Ovary (tissue), 3 donors: Measurements from ENCODE around the gene STX3.

Experiments used
- CTCF ChIP-seq, 3 donors: fragments of 450-650 bp in 2 of 3; fragments of 200-600 bp in 1 of 3; IDR thresholded peaks; one replicate each; pipeline versions ENCODE4 v1.5.1 to v1.8.0; 2016 to 2022; ENCODE audit warnings: antibody characterized with exemption in 3 of 3, mild to moderate bottlenecking in 1 of 3
- POLR2A ChIP-seq: fragments of 450-650 bp; IDR thresholded peaks from one replicate; pipeline ENCODE4 v1.6.1; 2017; ENCODE audit warnings: antibody characterized with exemption, mild to moderate bottlenecking, moderate library complexity
- donor health status: DM: no; HTN: no; CAD: no.

GRCh38 chr11:59729834-59730233 lies 25.3 kb upstream of the STX3 start:
- TF ChIP-seq CTCF (IDR thresholded peaks at IDR 0.05): no peak
- no peak for TF ChIP-seq POLR2A
